Measurements from ENCODE around the gene IDE. TPM values are rescaled to one million over a fixed set of nuclear protein-coding genes. Genes with fewer than 3 reads are reported as not detected.
A peak's percentile ranks its signal among the peaks of the same experiment; 100 is the strongest.

IDE gene
- total and polyA plus RNA-seq, 2 of the 13 experiments (the other 11 are each of a cell fraction or from before 2014, with no cell fraction given), result 16.1 to 52.1 TPM

DNA sequence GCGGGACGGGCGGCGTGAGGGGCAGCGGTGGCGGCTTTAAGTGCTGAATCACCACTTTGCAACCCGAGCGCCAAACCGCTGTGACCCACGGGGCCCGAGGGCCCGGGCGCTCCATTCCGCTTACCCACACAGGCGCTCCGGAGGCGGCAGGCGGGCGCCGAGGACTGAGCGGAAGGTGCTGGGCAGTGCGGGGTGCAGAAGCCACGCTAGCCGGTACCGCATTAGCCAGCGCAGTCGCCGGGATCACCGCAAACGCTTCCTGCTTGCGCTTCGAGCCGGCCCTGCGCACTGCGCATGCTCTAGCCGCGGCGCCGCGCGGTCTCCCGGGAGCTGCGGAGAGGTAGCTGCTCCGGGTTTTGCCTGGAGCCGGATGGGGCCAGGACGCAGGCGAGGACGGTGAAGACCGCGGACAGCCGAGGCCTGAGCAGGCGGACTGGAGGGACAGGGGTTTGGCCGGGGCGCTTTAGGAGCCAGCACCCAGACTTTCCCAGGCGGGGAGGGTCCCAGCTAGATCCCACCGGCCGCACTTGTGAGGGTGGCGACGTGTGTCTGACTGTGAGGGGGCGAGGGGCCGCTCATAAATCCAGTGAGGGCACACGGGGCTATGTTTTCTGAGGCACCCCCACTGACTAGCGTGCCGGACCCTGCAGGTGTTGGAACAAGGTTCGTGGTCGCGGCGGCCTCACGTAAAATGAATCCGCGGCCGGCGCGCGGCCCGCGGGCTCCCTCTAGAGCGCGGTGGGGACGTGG lies at the start of gene IDE (continued):
- TF ChIP-seq, protein P1, sequence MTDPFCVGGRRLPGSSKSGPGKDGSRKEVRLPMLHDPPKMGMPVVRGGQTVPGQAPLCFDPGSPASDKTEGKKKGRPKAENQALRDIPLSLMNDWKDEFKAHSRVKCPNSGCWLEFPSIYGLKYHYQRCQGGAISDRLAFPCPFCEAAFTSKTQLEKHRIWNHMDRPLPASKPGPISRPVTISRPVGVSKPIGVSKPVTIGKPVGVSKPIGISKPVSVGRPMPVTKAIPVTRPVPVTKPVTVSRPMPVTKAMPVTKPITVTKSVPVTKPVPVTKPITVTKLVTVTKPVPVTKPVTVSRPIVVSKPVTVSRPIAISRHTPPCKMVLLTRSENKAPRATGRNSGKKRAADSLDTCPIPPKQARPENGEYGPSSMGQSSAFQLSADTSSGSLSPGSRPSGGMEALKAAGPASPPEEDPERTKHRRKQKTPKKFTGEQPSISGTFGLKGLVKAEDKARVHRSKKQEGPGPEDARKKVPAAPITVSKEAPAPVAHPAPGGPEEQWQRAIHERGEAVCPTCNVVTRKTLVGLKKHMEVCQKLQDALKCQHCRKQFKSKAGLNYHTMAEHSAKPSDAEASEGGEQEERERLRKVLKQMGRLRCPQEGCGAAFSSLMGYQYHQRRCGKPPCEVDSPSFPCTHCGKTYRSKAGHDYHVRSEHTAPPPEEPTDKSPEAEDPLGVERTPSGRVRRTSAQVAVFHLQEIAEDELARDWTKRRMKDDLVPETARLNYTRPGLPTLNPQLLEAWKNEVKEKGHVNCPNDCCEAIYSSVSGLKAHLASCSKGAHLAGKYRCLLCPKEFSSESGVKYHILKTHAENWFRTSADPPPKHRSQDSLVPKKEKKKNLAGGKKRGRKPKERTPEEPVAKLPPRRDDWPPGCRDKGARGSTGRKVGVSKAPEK (CRISPR knock-in tag; IDR thresholded peaks at IDR 0.05; ENCODE audit: borderline replicate concordance), result peak; percentile 48; the same call in 1 of the 2 replicates
- no peak for TF ChIP-seq SOX6 (IDR thresholded peaks at IDR 0.05)
- TF ChIP-seq SOX6 (CRISPR knock-in tag; IDR thresholded peaks at IDR 0.05), result peak; percentile 40; the same call in 1 of the 2 replicates
- TF ChIP-seq ZNF883 (CRISPR knock-in tag; IDR thresholded peaks at IDR 0.05; ENCODE audit: not compliant biosample characterization), result peak; percentile 98
- TF ChIP-seq ZNF383 (CRISPR knock-in tag; IDR thresholded peaks at IDR 0.05; ENCODE audit: borderline replicate concordance), result 0 out of 2 replicates have a peak, but pooled peaks have one; percentile 75
- TF ChIP-seq ZNF296 (CRISPR knock-in tag; conservative IDR thresholded peaks at IDR 0.05), result no peak
- TF ChIP-seq ZNF773 (CRISPR knock-in tag; IDR thresholded peaks at IDR 0.05; ENCODE audit: borderline replicate concordance), result peak; percentile 9; the same call in 1 of the 2 replicates
- TF ChIP-seq FOXA1 (IDR thresholded peaks at IDR 0.05), result no peak
- no peak; the same call in 1 of the 2 replicates for TF ChIP-seq FOXA1 (CRISPR knock-in tag; IDR thresholded peaks at IDR 0.05)
- TF ChIP-seq ESRRA (CRISPR knock-in tag; IDR thresholded peaks at IDR 0.05; ENCODE audit: low read depth), result peak; percentile 23
- TF ChIP-seq KDM3A (CRISPR knock-in tag; IDR thresholded peaks at IDR 0.05; ENCODE audit: low read depth), result peak; percentile 79; the same call in 1 of the 2 replicates
- TF ChIP-seq, protein P2, sequence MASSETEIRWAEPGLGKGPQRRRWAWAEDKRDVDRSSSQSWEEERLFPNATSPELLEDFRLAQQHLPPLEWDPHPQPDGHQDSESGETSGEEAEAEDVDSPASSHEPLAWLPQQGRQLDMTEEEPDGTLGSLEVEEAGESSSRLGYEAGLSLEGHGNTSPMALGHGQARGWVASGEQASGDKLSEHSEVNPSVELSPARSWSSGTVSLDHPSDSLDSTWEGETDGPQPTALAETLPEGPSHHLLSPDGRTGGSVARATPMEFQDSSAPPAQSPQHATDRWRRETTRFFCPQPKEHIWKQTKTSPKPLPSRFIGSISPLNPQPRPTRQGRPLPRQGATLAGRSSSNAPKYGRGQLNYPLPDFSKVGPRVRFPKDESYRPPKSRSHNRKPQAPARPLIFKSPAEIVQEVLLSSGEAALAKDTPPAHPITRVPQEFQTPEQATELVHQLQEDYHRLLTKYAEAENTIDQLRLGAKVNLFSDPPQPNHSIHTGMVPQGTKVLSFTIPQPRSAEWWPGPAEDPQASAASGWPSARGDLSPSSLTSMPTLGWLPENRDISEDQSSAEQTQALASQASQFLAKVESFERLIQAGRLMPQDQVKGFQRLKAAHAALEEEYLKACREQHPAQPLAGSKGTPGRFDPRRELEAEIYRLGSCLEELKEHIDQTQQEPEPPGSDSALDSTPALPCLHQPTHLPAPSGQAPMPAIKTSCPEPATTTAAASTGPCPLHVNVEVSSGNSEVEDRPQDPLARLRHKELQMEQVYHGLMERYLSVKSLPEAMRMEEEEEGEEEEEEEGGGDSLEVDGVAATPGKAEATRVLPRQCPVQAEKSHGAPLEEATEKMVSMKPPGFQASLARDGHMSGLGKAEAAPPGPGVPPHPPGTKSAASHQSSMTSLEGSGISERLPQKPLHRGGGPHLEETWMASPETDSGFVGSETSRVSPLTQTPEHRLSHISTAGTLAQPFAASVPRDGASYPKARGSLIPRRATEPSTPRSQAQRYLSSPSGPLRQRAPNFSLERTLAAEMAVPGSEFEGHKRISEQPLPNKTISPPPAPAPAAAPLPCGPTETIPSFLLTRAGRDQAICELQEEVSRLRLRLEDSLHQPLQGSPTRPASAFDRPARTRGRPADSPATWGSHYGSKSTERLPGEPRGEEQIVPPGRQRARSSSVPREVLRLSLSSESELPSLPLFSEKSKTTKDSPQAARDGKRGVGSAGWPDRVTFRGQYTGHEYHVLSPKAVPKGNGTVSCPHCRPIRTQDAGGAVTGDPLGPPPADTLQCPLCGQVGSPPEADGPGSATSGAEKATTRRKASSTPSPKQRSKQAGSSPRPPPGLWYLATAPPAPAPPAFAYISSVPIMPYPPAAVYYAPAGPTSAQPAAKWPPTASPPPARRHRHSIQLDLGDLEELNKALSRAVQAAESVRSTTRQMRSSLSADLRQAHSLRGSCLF (CRISPR knock-in tag; IDR thresholded peaks at IDR 0.05; ENCODE audit: borderline replicate concordance), result no peak
- peak; percentile 78; the same call in 1 of the 2 replicates for TF ChIP-seq ZNF234 (CRISPR knock-in tag; conservative IDR thresholded peaks at IDR 0.05)
- TF ChIP-seq RBFOX2 (IDR thresholded peaks at IDR 0.05; ENCODE audit: low read depth, low read length), result peak; percentile 96
- TF ChIP-seq ONECUT2 (CRISPR knock-in tag; IDR thresholded peaks at IDR 0.05), result no peak
- TF ChIP-seq, protein P3, sequence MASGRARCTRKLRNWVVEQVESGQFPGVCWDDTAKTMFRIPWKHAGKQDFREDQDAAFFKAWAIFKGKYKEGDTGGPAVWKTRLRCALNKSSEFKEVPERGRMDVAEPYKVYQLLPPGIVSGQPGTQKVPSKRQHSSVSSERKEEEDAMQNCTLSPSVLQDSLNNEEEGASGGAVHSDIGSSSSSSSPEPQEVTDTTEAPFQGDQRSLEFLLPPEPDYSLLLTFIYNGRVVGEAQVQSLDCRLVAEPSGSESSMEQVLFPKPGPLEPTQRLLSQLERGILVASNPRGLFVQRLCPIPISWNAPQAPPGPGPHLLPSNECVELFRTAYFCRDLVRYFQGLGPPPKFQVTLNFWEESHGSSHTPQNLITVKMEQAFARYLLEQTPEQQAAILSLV (CRISPR knock-in tag; IDR thresholded peaks at IDR 0.05; ENCODE audit: borderline replicate concordance), result peak; percentile 72; the same call in 1 of the 2 replicates
- peak; percentile 43; the same call in 1 of the 2 replicates for TF ChIP-seq KLF12 (CRISPR knock-in tag; IDR thresholded peaks at IDR 0.05; ENCODE audit: borderline replicate concordance)
- TF ChIP-seq PAX8 (CRISPR knock-in tag; IDR thresholded peaks at IDR 0.05; ENCODE audit: borderline replicate concordance), result 0 out of 2 replicates have a peak, but pooled peaks have one; percentile 52

Data from HepG2 (cell line).